HG02759 (cell line): Measurements from ENCODE around the gene NAPSA.
"Not testable (repeated sequence)": the region's sequence is repeated elsewhere in the genome, so short reads cannot be mapped to it uniquely, and the experiment has no call there.

ENCODE experiments used
- ATAC-seq: cut with Tn5 transposase; IDR thresholded peaks from one replicate; pipeline ENCODE4 v1.9.1; 2021; ENCODE audit warnings: mild to moderate bottlenecking, moderate library complexity; ENCODE audit not compliant: unreplicated experiment

NAPSA gene

GRCh38 chr19:50361290-50362029 is 4.0 kb downstream of the NAPSA start:
- no peak for ATAC-seq

GRCh38 chr19:50359328-50359818 is 6.1 kb downstream of the NAPSA start:
- no peak for ATAC-seq

GRCh38 chr19:50358483-50359327 is 6.7 kb downstream of the NAPSA start:
- no peak for ATAC-seq

- ATAC-seq = peak; percentile 58
Measured at GRCh38 chr19:50357178-50358100, 8.0 kb downstream of the NAPSA start.

GRCh38 chr19:50356691-50357177 is 8.7 kb downstream of the NAPSA start:
- no peak for ATAC-seq

- not testable (repeated sequence) for ATAC-seq
Measured at GRCh38 chr19:50353487-50353880, 12.0 kb downstream of the NAPSA start.

- ATAC-seq = no peak
Measured at GRCh38 chr19:50352242-50352641, 13.2 kb downstream of the NAPSA start.

GRCh38 chr19:50349277-50350057 is 16.0 kb downstream of the NAPSA start:
- no peak for ATAC-seq

GRCh38 chr19:50347089-50347581 is 18.3 kb downstream of the NAPSA start:
- ATAC-seq = not testable (repeated sequence)

- ATAC-seq = peak; percentile 59
Measured at GRCh38 chr19:50344661-50345318, 20.6 kb downstream of the NAPSA start.

- ATAC-seq = peak; percentile 60
Measured at GRCh38 chr19:50341091-50341564, 24.3 kb downstream of the NAPSA start.

GRCh38 chr19:50340331-50340730 is 25.1 kb downstream of the NAPSA start:
- no peak for ATAC-seq

GRCh38 chr19:50337031-50337430 is 28.4 kb downstream of the NAPSA start:
- ATAC-seq = not testable (repeated sequence)

- ATAC-seq = no peak
Measured at GRCh38 chr19:50334741-50335421, 30.6 kb downstream of the NAPSA start.

- ATAC-seq = peak; percentile 24
Measured at GRCh38 chr19:50333737-50334617, 31.5 kb downstream of the NAPSA start.

- ATAC-seq = peak; percentile 49
Measured at GRCh38 chr19:50333235-50333736, 32.2 kb downstream of the NAPSA start.
